Stomach (tissue), 4 donors: ENCODE data around the gene TRIM29.

ENCODE experiments used
- EP300 ChIP-seq: sonication (generic); formaldehyde crosslinking; IDR thresholded peaks from one replicate; pipeline ENCODE4 v1.6.1; 2017; ENCODE audit warnings: antibody characterized with exemption
- TF ChIP-seq, protein P1 (sequence below), 7 experiments: fragments of 450-650 bp in 4 of 7; fragments of 200-600 bp in 3 of 7; sonication (generic) in 3 of 7; IDR thresholded peaks; one replicate each; pipeline ENCODE4 v1.5.1; 2016 to 2019; ENCODE audit warnings: antibody characterized with exemption in 7 of 7, control low read depth in 2 of 7, mild to moderate bottlenecking in 1 of 7

DNA sequence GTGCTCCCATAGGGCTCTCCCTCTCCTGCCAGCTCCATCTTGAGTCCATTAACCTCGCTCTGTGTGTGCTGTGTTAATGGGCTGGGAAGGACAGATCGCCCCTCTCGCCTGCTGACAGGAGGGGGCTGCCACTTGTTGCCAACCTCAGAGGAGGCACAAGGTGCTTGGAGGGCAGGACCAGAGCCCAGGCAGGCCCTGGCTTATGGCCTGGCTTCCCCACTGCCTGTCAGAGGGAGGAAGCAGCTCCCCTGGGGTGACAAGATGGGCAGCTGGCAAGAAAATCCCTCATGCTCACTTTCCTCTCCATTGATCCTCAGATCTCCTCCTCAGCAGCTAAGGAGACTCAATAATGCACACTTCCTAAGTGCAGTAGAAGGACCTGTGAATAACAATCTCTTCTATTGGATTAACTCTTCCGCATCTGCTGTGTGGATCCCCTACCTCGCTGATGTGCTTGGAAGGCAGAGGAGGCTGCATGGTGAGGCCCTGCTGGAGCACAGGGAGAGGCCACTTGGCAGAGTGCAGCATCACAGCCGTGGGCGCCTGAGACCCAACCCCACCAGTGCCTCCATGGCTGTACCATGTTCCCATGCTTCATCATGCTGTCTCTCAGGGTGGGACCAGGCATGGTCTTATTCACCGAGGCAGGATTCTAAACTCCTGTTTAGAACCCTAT lies 70.3 kb downstream of the TRIM29 start:
- TF ChIP-seq, protein P1, sequence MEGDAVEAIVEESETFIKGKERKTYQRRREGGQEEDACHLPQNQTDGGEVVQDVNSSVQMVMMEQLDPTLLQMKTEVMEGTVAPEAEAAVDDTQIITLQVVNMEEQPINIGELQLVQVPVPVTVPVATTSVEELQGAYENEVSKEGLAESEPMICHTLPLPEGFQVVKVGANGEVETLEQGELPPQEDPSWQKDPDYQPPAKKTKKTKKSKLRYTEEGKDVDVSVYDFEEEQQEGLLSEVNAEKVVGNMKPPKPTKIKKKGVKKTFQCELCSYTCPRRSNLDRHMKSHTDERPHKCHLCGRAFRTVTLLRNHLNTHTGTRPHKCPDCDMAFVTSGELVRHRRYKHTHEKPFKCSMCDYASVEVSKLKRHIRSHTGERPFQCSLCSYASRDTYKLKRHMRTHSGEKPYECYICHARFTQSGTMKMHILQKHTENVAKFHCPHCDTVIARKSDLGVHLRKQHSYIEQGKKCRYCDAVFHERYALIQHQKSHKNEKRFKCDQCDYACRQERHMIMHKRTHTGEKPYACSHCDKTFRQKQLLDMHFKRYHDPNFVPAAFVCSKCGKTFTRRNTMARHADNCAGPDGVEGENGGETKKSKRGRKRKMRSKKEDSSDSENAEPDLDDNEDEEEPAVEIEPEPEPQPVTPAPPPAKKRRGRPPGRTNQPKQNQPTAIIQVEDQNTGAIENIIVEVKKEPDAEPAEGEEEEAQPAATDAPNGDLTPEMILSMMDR (IDR thresholded peaks at IDR 0.05), result no peak
- TF ChIP-seq EP300, result no peak
